Occipital lobe (tissue), 2 donors: ENCODE results near the gene DGKG. TPM values are rescaled to one million over a fixed set of nuclear protein-coding genes. Genes with fewer than 3 reads are reported as not detected.
A peak's percentile ranks its signal among the peaks of the same experiment; 100 is the strongest.

Source experiments
- DNase-seq: peaks from one replicate; lab custom pipeline; 2025; lab: John Stamatoyannopoulos, UW
- total RNA-seq: library from RNA; depleted of rRNA; stranded (reverse); fragments of >200 nt; gene quantifications from one replicate; pipeline ENCODE4 v1.2.3, GENCODE V29; 2014

Gene DGKG
- total RNA-seq, 1 donor from 2014 or later = 3.0 TPM

DNA sequence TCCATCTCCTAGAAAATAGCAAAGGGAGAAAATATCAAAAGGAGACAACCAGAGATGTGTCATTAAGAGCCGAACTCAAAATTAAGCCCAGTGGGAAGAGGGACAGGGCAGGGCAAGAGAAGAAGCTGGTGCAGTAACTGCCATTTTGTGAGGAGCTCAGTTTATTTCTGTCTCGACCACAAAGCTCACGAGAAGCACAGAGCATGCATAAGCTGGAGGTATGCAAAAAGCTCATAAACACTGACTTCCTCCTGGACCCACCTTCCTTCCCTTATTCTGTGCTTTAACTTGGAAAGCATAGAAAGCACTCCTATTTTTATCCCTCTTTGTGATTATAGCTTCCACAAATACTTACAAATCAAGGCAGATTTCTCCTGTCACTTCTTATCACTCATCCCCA is 81.3 kb downstream of the DGKG start:
- DNase-seq = no peak

- no peak for DNase-seq
Observed at GRCh38 chr3:186277268-186277909, 84.6 kb downstream of the DGKG start.

GRCh38 chr3:186275436-186275835 is 86.6 kb downstream of the DGKG start:
- DNase-seq = no peak

DNA sequence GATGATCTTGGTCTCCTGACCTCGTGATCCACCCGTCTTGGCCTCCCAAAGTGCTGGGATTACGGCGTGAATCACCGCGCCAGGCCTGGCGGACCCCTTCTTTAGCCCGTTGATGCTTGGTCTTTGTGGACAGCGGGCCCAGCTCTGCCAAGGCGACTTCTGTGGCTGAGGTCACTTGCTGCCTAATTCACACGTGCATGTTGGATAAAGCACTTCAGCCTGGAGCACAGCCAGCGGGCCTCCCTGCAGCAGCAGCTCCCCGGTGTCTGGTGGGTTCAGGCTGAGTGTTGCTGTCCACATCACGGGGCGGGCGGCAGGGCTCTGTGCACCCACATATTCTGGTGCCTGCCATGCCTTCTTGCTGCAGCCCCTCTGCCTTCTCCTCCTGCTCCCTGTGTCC is 88.4 kb downstream of the DGKG start:
- DNase-seq = no peak

DNA sequence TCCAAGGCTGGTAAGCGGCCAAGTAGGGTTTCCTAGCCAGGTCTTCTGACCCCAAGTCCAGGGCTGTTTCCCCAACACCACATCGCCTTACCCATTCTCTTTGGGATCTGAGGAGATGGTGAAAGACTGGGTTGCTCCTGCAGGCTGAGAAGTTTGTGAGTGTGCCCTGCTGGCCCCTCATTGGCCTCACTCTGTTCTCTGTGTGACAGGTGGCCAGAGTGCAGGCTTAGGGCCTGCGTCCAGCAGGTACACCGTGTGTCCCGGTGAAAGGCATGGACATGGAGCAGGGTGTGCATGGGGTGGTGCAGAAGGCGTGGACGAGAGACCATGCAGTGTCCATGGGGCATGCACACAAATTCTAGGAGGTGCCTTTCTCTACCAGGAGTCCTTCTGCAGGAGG is 91.3 kb downstream of the DGKG start:
- DNase-seq = no peak

- DNase-seq = no peak
Observed at GRCh38 chr3:186268616-186269448, 93.2 kb downstream of the DGKG start.

DNA sequence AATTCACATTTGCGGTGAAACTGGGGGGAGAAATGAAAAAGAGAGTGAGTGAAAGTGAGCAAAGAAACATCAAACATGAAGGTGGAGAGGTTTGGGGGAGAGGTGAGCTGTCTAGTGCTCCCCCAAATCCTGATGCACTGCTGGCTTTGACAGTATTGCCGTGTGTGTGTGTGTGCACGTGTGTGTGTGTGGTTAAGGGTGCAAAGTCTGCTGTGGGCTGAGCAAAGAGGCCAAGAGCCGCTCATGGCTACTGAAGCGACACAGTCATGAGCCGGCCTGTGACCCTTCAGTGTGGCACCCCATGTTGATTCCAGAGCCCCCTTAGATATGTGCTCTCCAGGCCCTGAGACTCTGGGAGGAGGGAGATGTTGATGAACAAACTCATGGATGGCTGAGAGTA is 94.3 kb downstream of the DGKG start:
- no peak for DNase-seq

DNA sequence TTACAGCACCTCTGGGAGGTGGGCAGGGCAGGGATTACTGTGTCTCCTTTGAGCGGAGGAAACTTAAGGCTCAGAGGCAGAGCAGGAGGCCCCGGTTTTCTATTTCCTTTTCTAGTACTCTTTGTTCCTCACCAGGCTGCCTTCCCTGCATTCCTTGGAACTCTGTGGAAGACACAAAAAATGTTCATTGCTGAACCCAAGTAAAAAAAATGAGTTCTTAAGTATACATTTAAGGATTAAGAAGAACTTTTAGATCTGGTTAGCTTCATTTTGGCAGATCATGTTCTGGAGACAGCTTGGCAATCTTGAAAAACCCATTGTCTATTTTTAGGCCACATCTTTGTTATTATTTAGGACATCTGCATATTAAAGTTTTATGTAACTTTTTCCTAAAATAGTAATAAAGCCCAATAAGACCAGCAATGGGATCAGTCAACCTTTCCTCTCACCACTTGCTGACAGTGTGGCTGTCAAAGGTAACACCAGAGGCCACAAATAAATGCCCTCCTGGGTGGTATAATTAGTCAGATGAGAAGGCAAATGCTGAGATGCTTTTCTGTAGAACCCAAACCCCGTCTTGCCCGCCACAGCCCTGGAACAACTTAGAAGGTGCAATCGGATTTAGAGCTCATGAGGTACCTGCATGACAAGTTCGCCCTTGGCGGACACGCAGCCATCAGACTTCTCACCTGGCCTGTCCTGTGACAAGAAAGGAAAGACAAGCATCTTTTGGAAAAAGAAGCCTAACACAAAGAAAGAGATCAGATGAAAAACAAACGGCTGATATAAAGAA is 97.2 kb downstream of the DGKG start:
- DNase-seq = no peak

DNA sequence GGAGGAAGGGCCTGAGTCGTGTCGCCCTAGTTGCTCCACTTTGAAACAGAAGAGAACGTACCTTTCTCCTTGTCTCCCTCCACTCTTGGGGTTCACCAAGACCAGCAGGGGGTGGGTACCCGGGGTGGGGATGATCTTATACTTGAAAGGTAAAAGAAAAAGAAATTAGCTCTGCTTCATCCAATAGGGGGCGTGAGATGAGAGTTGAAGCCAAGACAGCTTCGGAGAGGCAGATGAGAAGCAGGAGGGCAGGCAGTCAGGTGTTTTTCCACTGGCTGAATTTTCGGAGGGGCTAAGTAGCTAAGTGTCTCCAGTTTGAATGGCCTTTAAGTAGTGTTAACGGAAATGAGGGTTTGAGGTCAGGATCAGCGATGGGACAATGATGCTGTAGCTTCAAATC is 100.4 kb downstream of the DGKG start:
- DNase-seq = no peak

DNA sequence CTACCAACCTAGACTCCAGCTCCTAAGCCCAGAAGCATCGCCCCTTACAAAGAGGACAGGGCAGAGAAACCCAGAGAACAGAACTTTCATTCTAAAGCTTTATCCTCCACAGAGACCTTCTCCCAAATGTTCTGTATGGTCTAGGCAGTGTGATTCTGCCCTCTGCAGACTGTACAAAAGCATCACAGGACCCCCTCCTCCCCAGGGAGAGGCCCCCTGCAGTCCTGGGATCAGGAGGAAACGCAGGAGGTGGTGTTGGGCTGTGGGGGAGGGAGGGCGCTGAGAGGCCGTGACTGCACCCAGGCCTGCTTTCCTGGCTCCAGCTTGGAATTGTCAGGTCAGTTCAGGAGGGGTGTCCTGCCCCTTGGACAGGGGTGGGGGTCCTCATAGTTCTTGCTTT is 101.3 kb downstream of the DGKG start:
- no peak for DNase-seq

DNA sequence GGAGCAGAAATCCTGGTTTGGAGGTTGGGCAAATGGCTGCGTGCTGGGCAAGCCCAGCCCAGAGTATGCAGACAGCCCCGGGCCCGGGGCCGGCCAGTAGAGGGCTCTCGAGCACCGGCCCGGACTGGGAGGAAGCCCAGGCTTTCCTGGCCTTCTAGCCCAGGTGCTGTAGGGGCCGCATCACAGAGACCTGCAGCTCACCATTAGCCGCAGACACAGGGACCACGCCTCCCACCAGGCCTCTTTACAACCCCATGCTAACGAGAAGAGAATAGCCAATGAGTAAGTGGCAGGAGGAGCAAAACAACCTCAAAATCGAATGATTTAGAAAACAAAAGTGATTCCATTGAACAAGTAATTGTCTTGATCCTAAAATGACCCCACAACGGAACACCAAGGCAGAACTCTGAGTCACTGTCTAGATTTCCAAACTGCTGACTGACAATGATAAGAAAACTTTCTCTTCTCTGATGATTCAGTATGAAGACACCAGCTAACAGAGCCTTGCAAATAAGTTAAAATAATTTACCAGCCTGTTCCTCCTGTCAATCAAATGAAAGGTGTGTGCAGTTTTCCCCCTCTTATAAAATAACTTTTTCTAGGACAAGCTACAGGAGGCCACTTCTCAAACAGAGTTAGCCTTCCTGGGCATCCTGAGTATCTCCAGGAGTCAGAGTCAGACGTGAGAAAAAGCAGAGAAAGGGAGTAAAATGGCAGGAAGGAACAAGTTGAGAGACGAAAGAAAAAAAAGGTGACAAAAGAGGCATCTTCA is 102.2 kb downstream of the DGKG start:
- no peak for DNase-seq

- DNase-seq = no peak
Observed at GRCh38 chr3:186258968-186259367, 103.1 kb downstream of the DGKG start.

- no peak for DNase-seq
Observed at GRCh38 chr3:186257866-186258265, 104.2 kb downstream of the DGKG start.

- DNase-seq = peak; percentile 66
Observed at GRCh38 chr3:186255703-186256331, 106.2 kb downstream of the DGKG start.

DNA sequence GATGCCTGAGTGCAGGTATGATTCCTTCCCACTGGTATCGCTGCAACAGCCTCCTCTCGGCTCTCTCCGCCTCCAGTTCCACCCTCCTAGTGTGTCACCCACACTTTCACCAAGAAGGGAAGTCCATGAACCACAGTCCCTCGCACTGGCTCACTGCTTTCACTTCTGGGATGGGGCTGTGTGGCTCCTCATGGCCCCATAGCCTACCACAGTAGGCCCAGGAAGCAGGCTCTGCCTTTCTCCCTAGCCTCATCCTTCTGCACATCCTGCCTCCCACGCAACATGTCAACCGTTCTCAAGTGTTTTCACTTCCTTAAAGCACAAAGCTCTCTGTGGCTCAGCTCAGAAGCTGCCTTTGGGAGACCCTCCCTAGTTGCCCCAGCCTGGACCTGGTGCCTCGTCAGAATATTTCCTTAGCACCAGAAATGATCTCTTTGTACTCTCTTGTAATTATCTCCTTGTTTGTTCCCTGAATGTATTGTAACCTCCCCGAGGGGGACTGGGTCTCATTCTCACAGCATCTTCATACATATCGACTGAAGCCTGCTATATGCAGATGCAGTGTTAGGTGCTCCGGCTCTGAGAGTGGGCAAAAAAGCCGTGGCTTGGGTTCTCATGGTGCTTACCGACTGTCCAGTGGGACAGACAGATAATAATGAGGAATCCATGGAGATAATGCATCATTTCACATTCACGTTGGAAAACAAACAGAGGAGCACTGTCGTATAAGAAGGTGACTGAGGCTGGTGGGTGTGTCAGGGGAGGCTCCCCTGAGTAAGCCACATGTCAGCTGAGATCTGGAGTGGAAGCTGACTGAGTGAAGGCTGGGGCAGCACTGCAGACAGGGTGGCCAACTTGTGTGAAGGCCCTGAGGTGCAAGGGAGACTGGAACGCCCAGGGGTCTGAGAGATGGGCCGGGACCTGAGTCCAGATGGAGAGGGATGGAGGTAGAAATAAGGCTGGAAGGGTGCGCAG is 107.1 kb downstream of the DGKG start:
- peak; percentile 19 for DNase-seq

GRCh38 chr3:186251948-186252619 is 110.0 kb downstream of the DGKG start:
- DNase-seq = no peak

GRCh38 chr3:186248850-186249249 is 113.2 kb downstream of the DGKG start:
- no peak for DNase-seq

GRCh38 chr3:186247821-186248814 is 113.9 kb downstream of the DGKG start:
- no peak for DNase-seq
